Measurements from ENCODE around the gene HSPA1L. TPM values are rescaled to one million over a fixed set of nuclear protein-coding genes. Genes with fewer than 3 reads are reported as not detected.
"Not testable (repeated sequence)": the region's sequence is repeated elsewhere in the genome, so short reads cannot be mapped to it uniquely, and the experiment has no call there.

The HSPA1L gene
- total and polyA plus RNA-seq, 5 donors: 1.6 to 2.8 (median 2.0) TPM

- H3K27me3 ChIP-seq (ENCODE audit: control insufficient read depth, insufficient read depth); H3K4me3 ChIP-seq (ENCODE audit: low read length); intact Hi-C loops (cut with DNase I); H3K4me1 ChIP-seq (ENCODE audit: control insufficient read depth, insufficient read depth, low read length); H3K27ac ChIP-seq (ENCODE audit: low read length); ATAC-seq; H3K9me3 ChIP-seq (ENCODE audit: control insufficient read depth, low read length): not testable (repeated sequence)
- DNase-seq: peak in 1 of 3 donors; percentile 41
- 88% methylated on average over 35 of the region's 35 CpGs for WGBS
Measured at GRCh38 chr6:31851980-31852718, 37.1 kb upstream of the HSPA1L start.

DNA sequence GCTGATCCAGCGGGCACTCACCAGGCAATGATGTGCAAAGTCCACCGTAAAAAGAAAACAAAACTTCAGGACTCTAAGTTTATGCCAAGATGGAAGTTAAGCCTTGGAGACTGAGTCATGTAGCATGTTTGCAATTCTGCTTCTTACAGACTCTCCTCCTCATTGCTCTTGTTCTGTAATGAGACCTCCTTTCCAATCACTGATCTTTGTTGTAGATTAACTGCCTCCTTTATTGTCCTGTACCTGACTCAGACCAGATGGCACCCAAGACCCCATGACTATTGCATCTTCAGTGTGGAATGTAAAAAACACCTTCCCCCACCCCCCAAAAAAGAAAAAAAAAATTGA lies 36.4 kb upstream of the HSPA1L start:
- Histone ChIP-seq H3K27ac (ENCODE audit: low read length) (no peak overlapping the region), H3K4me3 (ENCODE audit: low read length) (no peak overlapping the region), H3K27me3 (ENCODE audit: control insufficient read depth, insufficient read depth) (no peaks in the 10 kb centered on the region), H3K4me1 (ENCODE audit: control insufficient read depth, insufficient read depth, low read length) (no peaks in the 10 kb centered on the region), H3K9me3 (ENCODE audit: control insufficient read depth, low read length) (no peaks in the 10 kb centered on the region)
- DNase-seq: no peak
- 74% methylated on average over 2 of the region's 2 CpGs for whole genome bisulfite sequencing
- intact Hi-C loops (cut with DNase I): no loop called here
- ATAC-seq: no peak

GRCh38 chr6:31850765-31851484 lies 35.8 kb upstream of the HSPA1L start:
- 94% methylated on average over 2 of the region's 2 CpGs for WGBS
- no peak for ATAC-seq
- Histone ChIP-seq H3K4me3 (ENCODE audit: low read length) (no peak overlapping the region), H3K9me3 (ENCODE audit: control insufficient read depth, low read length) (no peaks in the 10 kb centered on the region), H3K4me1 (ENCODE audit: control insufficient read depth, insufficient read depth, low read length) (no peaks in the 10 kb centered on the region), H3K27ac (ENCODE audit: low read length) (no peak overlapping the region), H3K27me3 (ENCODE audit: control insufficient read depth, insufficient read depth) (no peaks in the 10 kb centered on the region)
- intact Hi-C loops (cut with DNase I): no loop called here
- DNase-seq: peak in 1 of 3 donors; percentile 3

DNA sequence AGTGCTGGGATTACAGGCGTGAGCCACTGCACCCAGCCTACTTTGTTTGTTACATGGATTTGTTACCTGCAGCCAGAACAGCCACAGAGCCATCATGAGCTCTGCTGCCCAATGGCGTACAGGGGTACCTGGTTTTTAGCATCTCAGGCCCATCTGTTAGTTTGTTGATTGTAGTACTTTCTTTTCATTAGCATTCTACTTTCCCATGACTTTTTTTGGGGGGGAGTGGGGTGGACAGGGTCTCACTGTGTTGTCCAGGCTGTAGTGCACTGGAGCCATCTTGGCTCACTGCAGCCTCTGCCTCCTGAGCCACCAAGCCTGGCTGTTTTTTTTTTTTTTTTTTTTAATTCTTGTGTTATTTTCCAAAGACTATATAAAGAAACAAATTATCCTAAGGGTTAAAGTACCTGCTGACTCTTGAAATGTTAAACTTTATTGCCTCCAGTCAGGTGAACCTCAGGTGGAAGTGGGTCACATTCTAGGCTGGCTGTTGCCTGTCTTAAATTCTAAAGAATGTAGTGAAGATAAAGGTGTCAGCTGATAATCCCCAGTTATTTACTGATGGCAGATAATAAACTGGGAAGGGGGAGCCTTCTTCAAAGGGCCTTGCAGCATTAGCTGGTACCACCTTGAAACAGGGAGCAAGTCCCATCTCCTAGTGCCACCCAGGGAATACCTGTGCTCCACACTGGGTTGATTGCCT lies 32.3 kb upstream of the HSPA1L start:
- peak in 1 of 3 donors; percentile 5 for DNase-seq
- Histone ChIP-seq H3K9me3 (ENCODE audit: control insufficient read depth, low read length) (no peaks in the 10 kb centered on the region), H3K27ac (ENCODE audit: low read length) (no peak overlapping the region), H3K4me3 (ENCODE audit: low read length) (no peak overlapping the region), H3K27me3 (ENCODE audit: control insufficient read depth, insufficient read depth) (no peaks in the 10 kb centered on the region), H3K4me1 (ENCODE audit: control insufficient read depth, insufficient read depth, low read length) (no peaks in the 10 kb centered on the region)
- intact Hi-C loops (cut with DNase I): no loop called here
- ATAC-seq: no peak
- WGBS: 96% methylated on average over 2 of the region's 2 CpGs

- no peak overlapping the region for H3K27ac ChIP-seq (ENCODE audit: low read length)
- no peaks in the 10 kb centered on the region for H3K4me1 ChIP-seq (ENCODE audit: control insufficient read depth, insufficient read depth, low read length)
- peak in 1 of 3 donors; percentile 0 for DNase-seq
- H3K4me3 ChIP-seq (ENCODE audit: low read length): no peak overlapping the region
- H3K9me3 ChIP-seq (ENCODE audit: control insufficient read depth, low read length): no peaks in the 10 kb centered on the region
- intact Hi-C loops (cut with DNase I): no loop called here
- no peak for ATAC-seq
- WGBS: over 99% methylated on average over 3 of the region's 3 CpGs
- H3K27me3 ChIP-seq (ENCODE audit: control insufficient read depth, insufficient read depth): no peaks in the 10 kb centered on the region
Measured at GRCh38 chr6:31844507-31844906, 29.4 kb upstream of the HSPA1L start.

DNA sequence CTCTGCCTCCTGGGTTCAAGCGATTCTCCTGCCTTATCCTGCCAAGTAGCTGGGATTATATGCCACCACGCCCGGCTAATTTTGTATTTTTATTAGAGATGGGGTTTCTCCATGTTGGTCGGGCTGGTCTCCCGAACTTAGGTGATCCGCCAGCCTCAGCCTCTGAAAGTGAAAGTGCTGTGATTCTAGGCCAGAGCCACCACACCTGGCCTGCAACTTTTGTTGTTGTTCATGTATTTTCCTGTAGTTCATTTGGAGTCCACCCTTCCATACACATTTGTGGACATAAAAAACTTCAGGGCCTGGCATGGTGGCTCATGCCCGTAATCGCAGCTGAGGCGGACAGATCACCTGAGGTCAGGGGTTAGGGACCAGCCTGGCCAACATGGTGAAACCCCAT lies 27.0 kb upstream of the HSPA1L start:
- ATAC-seq (no peak), DNase-seq (peak in 1 of 3 donors; percentile 12)
- no peak overlapping the region for H3K27ac ChIP-seq (ENCODE audit: low read length)
- intact Hi-C loops (cut with DNase I): no loop called here
- WGBS: 92% methylated on average over 9 of the region's 9 CpGs
- H3K4me3 ChIP-seq (ENCODE audit: low read length): no peak overlapping the region
- H3K4me1 ChIP-seq (ENCODE audit: control insufficient read depth, insufficient read depth, low read length): peaks cover 8% of the 10 kb centered on the region
- no peaks in the 10 kb centered on the region for H3K9me3 ChIP-seq (ENCODE audit: control insufficient read depth, low read length)
- no peaks in the 10 kb centered on the region for H3K27me3 ChIP-seq (ENCODE audit: control insufficient read depth, insufficient read depth)

DNA sequence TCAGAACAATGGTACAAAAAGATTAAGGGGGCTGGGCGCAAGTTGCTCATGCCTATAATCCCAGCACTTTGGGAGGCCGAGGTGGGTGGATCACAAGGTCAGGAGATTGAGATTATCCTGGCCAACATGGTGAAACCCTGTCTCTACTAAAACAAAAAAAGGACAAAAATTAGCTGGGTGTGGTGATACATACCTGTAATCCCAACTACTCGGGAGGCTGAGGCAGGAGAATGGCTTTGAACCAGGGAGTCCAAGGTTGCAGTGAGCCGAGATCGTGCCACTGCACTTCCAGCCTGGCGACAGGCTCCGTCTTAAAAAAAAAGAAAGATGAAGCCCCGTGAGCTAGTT lies 24.7 kb upstream of the HSPA1L start:
- WGBS: 84% methylated on average over 8 of the region's 8 CpGs
- not testable (repeated sequence) for H3K9me3 ChIP-seq (ENCODE audit: control insufficient read depth, low read length); ATAC-seq; H3K27ac ChIP-seq (ENCODE audit: low read length); H3K4me1 ChIP-seq (ENCODE audit: control insufficient read depth, insufficient read depth, low read length); H3K27me3 ChIP-seq (ENCODE audit: control insufficient read depth, insufficient read depth); H3K4me3 ChIP-seq (ENCODE audit: low read length)
- intact Hi-C loops (cut with DNase I): loop anchor here in 2 of 4 donors (10.0 kb wide), 2 partner anchors 105 to 115 kb away; partner anchors contain the start of genes CLIC1 (in 1 of the 2), DDAH2 (in 1 of the 2), LY6G6C (in 1 of the 2) and MPIG6B (in 1 of the 2)
- peak in 1 of 3 donors; percentile 9 for DNase-seq

DNA sequence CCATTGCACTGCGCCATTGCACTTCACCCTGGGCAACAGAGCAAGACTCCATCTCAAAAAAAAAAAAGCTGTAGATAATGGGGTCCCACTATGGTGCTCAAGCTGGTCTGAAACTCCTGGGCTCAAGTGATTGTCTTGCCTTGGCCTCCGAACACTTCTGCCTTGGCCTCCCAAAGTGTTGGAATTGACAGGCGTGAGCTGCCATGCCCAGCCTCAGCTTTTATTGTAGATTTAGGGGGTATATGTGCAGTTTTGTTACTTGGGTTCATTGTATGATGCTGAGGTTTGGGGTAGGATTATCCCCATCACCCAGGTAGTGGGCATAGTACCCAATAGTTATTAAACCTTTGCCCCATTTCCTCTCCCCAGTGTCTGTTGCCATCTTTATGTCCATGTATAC lies 23.9 kb upstream of the HSPA1L start:
- no peak overlapping the region for H3K27ac ChIP-seq (ENCODE audit: low read length)
- H3K27me3 ChIP-seq (ENCODE audit: control insufficient read depth, insufficient read depth): no peaks in the 10 kb centered on the region
- no peaks in the 10 kb centered on the region for H3K9me3 ChIP-seq (ENCODE audit: control insufficient read depth, low read length)
- peaks cover 8% of the 10 kb centered on the region for H3K4me1 ChIP-seq (ENCODE audit: control insufficient read depth, insufficient read depth, low read length)
- ATAC-seq: no peak
- no peak overlapping the region for H3K4me3 ChIP-seq (ENCODE audit: low read length)
- no peak for DNase-seq
- intact Hi-C loops (cut with DNase I): loop anchor here in 2 of 4 donors (10.0 kb wide), 2 partner anchors 104 to 114 kb away; partner anchors contain the start of genes CLIC1 (in 1 of the 2), DDAH2 (in 1 of the 2), LY6G6C (in 1 of the 2) and MPIG6B (in 1 of the 2)
- 95% methylated on average over 3 of the region's 3 CpGs for WGBS

- intact Hi-C loops (cut with DNase I): loop anchor here in 2 of 4 donors (10.0 kb wide), 2 partner anchors 103 to 113 kb away; partner anchors contain the start of genes CLIC1 (in 1 of the 2), DDAH2 (in 1 of the 2), LY6G6C (in 1 of the 2) and MPIG6B (in 1 of the 2)
- DNase-seq: peak in 1 of 3 donors; percentile 16
- not testable (repeated sequence) for H3K4me3 ChIP-seq (ENCODE audit: low read length); H3K9me3 ChIP-seq (ENCODE audit: control insufficient read depth, low read length); H3K4me1 ChIP-seq (ENCODE audit: control insufficient read depth, insufficient read depth, low read length); ATAC-seq; H3K27me3 ChIP-seq (ENCODE audit: control insufficient read depth, insufficient read depth); H3K27ac ChIP-seq (ENCODE audit: low read length)
- WGBS: 88% methylated on average over 9 of the region's 9 CpGs
Measured at GRCh38 chr6:31838114-31838553, 23.1 kb upstream of the HSPA1L start.

DNA sequence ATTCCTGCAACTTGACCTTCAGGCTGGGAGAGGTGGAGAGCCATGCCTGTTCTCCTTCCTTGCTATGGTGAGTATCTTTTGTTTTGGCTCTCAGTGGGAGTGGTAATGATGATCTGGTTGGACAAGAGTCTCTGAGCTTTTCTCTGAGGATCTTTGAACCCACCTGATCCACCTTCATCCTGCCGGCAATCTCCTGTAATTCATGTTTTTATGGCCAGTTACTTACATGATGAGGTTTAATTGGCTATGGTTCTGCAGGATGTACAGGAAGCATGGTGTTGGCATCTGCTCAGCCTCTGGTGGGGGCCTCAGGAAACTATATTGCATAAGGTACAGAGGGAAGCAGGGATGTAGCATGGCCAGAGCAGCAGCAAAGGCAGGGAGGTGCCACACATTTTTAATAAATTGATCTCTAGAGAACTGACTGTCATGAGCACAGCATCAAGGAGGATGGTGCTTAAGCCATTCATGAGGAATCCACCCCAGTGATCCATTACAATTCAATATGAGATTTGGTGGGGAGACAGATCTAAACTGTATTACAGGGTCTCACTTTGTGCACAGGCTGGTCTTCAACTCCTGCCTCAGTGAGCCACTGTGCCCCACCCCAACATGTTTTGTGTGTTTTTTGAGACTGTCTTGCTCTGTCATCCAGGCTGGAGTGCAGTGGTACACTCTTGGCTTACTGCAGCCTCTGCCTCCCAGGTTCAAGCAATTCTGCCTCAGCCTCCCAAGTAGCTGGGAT lies 22.5 kb upstream of the HSPA1L start:
- 31% methylated on average over 1 of the region's 1 CpG for WGBS
- ATAC-seq (no peak), DNase-seq (no peak)
- no peak overlapping the region for H3K4me3 ChIP-seq (ENCODE audit: low read length)
- H3K27ac ChIP-seq (ENCODE audit: low read length): no peak overlapping the region
- no peaks in the 10 kb centered on the region for H3K27me3 ChIP-seq (ENCODE audit: control insufficient read depth, insufficient read depth)
- peaks cover 8% of the 10 kb centered on the region for H3K4me1 ChIP-seq (ENCODE audit: control insufficient read depth, insufficient read depth, low read length)
- intact Hi-C loops (cut with DNase I): loop anchor here in 2 of 4 donors (10.0 kb wide), 2 partner anchors 103 to 113 kb away; partner anchors contain the start of genes CLIC1 (in 1 of the 2), DDAH2 (in 1 of the 2), LY6G6C (in 1 of the 2) and MPIG6B (in 1 of the 2)
- no peaks in the 10 kb centered on the region for H3K9me3 ChIP-seq (ENCODE audit: control insufficient read depth, low read length)
